HG03039 (cell line): ENCODE measurements around the gene DPYSL4.
"Not testable (repeated sequence)": the region's sequence is repeated elsewhere in the genome, so short reads cannot be mapped to it uniquely, and the experiment has no call there.

Source experiments
- ATAC-seq: cut with Tn5 transposase; IDR thresholded peaks from one replicate; pipeline ENCODE4 v1.9.1; 2021; ENCODE audit warnings: mild to moderate bottlenecking, moderate library complexity; ENCODE audit not compliant: unreplicated experiment

DPYSL4 gene

DNA sequence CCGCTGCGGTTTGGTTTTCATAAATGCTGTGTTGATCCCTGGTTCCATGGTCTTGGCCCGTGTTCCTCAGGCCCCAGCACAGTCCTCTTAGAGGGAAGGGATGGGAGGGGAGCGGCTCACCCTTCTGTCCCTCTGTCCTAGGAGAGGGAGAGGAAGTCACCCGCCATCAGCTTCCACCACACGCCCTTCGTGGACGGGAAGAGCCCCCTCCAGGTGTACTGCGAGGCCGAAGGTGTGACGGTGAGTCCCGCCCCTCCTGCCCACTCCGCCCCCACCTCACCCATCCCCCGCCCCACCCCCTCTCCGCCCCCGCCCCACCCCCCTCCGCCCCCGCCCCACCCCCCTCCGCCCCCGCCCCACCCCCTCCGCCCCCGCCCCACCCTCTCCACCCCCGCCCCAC lies 37.5 kb upstream of the DPYSL4 start:
- no peak for ATAC-seq

DNA sequence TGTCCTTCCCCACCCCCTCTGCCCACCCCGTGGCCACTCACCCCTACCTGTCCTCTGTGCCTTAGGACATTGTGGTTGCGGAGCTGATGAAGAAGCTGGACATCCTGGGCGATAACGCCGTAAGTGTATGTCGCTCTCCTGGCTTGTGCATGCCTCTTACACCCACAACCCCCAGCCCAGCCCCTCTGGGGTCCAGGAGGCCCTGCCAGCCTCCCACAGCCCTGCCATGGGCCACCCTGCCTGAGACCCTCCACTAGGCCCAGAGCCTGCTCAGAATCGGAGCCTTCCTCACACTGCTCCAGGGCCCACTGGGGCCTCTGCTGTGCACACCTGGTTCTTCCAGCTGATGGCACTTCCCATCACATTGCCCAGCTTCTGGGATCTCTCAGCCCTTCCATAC lies 36.8 kb upstream of the DPYSL4 start:
- ATAC-seq = no peak

DNA sequence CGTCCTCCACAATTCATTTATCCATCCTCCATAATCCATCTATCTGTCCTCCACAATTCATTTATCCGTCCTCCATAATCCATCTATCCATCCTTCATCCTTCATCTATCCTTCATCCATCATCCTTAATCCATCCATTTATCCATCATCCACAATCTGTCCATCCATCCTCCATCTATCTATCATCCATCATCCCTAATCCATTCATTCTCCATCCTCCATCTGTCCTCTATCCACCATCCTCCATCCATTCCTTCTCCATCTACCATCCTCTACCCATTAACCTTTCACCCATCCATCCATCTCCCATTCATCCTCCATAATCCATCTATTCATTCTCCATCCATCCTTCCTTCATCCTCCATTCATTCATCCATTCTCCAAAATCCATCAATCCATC lies 36.0 kb upstream of the DPYSL4 start:
- ATAC-seq = no peak

DNA sequence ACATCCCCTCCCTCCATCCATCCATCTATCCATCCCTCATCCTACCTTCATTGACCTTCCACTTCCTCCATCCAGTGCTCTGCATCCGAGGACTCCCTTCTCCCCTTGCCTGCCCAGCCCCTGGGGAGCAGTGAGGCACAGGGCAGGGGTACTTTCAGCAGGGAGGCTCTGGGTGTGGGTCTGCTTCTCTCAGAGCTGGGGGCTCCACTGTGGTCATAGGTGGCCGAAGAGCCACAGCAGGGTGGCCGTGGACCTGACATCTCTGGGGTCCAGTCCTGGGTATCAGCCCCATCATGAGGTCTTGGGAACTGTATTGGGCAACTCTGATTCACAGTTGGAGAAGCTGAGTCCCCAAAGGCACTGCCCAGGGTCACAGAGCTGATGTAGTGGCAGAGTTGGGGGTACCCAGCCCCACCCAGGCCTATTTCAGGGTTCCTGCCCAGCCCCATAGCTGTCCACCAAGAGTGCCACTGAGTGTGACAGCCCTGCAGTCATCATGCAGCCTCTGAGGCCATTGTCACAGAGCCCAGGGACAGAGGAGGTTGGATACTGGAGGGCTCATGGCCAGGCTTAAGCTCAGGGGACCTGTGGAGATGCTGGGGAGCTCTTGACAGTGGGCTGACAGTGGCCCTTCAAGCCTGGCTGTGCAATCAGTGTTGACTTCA lies 35.3 kb upstream of the DPYSL4 start:
- no peak for ATAC-seq

DNA sequence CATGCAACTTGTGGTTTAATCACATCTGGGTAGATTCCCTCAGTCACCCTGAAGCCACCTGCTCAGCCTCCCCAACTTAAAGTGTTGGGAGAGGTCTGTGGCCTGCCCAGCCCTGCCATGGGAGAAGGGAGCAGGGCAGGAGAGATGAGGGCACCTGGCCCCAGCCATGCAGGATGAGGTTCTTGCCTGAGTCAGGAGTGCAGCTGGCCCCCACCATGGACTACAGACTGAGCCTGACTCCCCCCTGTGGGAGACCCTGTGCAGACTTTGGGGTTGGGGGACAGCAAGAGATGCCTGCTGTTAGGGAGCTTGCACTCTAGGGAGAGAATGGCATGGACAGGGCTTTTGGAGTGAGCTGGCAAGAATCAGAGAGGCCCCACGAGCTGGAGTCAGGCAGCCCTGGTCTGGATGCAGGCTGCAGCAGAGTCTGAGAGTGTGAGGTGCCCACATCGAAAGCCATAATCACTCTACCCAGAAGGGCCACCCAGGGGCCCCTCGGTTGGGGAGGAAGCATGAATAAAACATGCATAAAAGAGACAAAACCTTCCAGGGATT lies 34.7 kb upstream of the DPYSL4 start:
- no peak for ATAC-seq

DNA sequence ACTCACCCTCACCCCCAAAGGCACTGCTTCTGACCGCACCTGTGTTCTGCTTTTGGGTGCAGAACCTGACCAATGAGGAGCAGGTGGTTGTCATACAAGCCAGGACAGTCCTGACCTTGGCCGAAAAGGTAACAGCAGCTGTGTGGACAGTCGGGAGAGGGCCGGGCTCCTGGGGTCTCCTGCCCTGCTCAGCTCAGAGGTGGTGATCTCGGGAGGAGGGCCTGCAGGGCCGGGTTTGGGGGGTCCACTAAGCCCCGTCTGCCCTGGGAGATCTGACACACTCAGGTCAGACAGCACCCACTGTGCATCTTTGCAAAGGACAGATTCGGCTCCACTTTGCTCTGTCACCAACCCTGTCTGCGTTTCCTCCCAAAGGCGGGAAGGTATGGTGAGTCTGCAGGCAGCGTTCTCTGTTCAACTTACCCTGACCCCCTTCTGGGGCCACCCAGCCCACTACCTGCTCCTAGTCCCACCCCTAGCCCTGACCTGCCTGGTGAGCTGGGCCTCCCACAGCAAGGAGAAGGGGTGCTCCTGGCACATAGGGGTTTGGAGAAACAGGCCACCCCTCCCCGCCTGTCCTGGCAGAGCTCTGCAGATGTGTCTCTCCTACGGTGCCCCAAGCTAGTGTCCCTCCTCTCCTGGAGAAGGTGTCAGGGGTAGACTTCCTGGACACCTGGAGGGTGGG lies 33.7 kb upstream of the DPYSL4 start:
- ATAC-seq = no peak

DNA sequence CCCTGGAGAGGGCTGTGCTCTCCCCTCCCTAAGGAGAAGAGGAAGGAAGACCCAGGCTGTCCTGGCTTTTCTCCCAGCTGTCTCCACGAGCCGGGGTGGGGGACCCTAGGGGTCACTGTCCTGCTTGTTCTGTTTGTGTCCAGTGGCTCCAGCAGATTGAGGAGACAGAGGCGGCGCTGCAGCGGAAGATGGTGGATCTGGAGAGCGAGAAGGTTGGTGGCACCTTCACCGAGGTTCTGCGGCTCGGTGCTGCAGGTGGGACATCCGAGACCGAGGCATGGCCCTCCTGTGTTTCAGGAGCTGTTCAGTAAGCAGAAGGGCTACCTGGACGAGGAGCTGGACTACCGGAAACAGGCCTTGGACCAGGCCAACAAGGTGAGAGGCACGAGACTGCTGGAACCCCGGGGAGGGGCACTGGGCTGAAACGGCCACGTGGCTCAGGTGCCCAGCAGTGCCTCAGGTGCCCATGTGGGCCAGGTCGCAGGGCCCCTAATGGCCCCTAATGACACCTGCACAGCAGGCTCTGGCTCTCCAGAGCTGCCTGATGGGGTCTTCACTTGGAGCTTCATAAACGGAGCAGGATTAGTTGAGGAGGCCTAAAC lies 33.0 kb upstream of the DPYSL4 start:
- no peak for ATAC-seq

DNA sequence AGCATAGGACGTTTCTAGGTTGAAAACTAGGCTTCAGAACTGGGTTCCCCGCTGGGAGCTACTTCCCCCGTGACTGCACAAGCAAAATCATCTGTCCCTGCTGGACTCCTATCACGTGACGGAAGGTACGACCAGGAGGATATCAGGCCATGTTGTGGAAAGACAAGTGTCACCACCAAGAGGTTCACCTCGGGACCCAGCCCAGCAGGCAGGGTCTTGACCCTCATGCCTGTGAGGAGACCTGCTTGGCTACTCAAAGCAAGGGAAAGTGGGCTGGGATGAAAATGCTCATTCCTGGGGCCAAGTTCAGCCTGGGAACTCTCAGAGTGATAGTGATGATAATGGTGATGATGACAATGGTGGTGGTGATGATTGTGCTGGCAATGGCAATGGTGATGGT lies 32.3 kb upstream of the DPYSL4 start:
- ATAC-seq = no peak

DNA sequence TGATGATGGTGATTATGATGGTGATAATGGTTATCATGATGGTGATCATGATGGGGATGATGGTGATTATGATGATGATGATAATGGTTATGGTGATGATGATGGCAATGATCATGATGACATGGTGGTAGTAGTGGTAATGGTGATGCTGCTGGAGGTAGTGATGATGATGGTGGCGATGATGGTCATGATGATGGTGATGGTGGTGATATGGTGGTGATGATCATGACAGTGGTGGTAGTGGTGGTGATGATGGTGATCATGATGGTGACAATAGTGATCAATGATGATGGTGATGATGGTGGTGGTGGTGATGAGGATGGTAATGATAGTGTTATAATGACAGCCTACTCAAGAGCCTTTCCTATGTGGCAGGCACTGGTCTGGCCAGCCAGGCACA lies 31.8 kb upstream of the DPYSL4 start:
- ATAC-seq = no peak

DNA sequence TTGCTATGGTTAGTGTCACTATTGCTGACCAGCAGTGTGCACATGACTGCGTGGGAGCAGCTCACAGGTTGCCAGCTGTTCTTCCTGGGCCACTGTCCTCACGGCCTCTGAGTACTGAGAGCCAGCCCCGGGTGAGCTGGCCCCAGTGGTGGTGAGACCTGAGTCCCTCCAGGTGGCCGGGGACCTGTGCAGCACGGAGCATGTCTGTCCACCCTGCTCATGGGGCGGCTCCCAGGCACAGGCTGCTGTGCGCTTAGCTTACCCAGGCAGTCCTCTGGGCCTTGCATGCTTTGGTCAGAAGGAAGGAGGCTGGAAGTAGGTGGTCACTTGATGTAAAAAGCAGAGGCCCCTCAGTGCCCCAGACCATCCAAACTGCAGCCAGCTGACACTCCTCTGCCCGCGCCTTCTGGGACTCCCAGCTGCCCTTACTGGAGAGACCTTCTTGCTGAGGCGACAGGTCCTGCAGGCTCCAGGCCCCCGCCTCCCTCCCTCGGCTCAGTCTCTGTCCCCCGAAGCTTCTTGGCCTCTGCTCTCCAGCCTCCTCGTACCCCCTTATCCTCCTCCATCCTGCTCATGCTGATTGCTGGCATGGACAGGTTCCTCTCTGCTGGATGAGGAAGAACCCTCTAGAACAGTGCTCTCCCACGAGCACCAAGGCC lies 30.9 kb upstream of the DPYSL4 start:
- ATAC-seq = no peak

DNA sequence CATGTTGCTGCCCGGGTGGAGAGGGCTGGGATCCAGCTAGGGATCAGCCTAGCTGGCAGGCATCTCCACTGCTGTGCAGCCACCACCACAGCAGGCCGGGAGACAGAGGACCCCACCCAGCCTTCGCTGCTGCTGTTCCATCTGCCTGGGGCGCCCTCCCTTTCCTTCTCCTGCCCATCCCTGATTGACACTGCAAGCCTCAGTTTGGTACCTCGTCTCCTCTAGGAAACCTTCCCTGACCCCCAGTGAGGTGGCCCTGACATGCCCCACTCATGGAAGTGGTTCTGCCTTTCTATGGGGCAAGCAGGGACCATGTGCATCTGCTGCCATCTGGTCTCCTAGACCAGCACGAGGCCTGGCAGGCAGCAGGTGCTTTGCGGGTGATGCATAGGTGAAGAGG lies 30.4 kb upstream of the DPYSL4 start:
- no peak for ATAC-seq

DNA sequence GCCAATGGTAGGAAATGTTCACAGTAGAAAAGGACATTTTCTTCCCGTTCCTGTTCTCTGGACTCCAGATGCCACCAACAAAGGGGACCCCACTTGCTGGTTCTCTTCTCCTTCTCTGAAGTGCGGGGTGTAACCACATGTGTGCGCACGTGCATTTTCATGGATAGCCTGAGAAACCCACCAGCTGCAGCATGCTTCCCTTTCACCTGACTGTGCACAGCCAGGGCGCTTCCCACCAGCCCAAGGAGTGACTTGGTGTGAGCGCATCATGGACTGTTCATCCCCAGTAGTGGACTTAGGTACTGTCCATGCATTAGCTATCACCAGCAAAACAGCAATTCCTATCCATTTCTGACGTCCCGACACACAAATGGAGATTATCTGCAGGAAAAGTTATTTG lies 29.6 kb upstream of the DPYSL4 start:
- ATAC-seq = no peak

DNA sequence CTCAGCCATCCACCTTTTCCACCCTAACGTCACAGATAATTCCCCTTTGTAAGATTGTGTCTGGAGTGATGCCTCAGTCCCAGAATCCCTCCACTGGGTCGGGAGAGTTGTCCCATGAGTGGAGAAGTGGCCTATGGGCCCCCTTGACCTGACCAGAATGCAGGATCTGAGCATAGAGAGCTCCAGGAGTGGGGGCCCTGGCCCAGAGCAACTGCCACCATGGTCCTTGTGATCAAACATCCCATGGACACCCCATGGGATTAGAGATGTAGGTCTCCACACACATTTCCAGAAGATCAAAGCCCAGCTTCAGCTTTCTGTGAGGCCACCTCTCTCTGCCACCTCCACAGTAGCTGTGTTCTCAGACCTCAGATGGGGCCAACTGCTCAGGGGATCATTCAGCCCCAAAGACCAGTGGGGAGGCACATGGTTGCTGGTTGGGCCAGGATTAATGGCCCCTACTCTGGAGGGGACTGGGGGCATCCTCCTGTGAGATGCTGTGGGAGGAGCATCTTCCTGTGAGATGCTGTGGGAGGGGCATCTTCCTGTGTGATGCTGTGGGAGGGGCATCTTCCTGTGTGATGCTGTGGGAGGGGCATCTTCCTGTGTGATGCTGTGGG lies 28.5 kb upstream of the DPYSL4 start:
- no peak for ATAC-seq

DNA sequence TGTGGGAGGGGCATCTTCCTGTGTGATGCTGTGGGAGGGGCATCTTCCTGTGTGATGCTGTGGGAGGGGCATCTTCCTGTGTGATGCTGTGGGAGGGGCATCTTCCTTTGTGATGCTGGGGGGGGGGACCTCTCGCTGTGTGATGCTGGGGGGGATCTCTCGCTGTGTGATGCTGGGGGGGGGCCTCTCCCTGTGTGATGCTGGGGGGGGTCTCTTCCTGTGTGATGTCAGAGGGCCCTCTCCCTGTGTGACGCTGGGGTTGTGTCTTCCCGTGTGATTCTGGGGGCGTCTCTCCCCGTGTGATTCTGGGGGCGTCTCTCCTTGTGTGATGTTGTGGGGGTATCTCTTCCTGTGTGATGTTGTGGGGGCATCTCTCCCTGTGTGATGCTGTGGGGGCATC lies 27.9 kb upstream of the DPYSL4 start:
- no peak for ATAC-seq

DNA sequence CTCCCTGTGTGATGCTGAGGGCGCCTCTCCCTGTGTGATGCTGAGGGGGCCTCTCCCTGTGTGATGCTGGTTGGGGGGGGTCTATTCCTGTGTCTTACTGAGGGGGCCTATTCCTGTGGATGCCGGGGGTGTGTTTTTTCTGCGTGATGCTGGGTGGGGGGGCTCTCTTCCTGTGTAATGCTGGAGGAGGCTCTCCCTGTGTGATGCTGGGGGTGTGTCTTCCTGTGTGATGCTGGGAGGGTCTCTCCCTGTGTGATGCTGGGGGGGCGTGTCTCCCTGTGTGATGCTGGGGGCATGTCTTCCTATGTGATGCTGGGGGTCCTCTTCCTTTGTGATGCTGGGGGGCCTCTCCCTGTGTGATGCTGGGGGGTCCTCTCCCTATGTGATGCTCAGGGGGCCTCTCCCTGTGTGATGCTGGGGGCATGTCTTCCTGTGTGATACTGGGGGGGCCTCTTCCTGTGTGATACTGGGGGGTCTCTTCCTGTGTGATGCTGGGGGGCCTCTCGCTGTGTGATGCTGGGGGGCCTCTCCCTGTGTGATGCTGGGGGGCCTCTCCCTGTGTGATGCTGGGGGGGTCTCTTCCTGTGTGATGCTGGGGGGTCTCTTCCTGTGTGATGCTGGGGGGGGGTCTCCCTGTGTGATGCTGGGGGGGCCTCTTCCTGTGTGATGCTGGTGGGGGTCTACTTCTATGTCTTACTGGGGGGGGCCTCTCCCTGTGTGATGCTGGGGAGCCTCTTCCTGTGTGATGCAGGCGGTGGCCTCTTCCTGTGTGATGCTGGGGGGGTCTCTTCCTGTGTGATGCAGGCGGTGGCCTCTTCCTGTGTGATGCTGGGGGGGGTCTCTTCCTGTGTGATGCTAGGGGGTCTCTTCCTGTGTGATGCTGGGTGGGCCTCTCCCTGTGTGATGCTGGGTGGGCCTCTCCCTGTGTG lies 27.2 kb upstream of the DPYSL4 start:
- not testable (repeated sequence) for ATAC-seq

DNA sequence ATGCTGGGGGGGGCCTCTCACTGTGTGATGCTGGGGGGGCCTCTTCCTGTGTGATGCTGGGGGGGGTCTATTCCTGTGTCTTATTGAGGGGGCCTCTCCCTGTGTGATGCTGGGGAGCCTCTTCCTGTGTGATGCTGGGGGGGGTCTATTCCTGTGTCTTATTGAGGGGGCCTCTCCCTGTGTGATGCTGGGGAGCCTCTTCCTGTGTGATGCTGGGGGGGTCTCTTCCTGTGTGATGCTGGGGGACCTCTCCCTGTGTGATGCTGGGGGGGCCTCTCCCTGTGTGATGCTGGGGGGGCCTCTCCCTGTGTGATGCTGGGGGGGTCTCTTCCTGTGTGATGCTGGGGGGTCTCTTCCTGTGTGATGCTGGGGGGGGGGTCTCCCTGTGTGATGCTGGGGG lies 26.5 kb upstream of the DPYSL4 start:
- ATAC-seq = not testable (repeated sequence)

DNA sequence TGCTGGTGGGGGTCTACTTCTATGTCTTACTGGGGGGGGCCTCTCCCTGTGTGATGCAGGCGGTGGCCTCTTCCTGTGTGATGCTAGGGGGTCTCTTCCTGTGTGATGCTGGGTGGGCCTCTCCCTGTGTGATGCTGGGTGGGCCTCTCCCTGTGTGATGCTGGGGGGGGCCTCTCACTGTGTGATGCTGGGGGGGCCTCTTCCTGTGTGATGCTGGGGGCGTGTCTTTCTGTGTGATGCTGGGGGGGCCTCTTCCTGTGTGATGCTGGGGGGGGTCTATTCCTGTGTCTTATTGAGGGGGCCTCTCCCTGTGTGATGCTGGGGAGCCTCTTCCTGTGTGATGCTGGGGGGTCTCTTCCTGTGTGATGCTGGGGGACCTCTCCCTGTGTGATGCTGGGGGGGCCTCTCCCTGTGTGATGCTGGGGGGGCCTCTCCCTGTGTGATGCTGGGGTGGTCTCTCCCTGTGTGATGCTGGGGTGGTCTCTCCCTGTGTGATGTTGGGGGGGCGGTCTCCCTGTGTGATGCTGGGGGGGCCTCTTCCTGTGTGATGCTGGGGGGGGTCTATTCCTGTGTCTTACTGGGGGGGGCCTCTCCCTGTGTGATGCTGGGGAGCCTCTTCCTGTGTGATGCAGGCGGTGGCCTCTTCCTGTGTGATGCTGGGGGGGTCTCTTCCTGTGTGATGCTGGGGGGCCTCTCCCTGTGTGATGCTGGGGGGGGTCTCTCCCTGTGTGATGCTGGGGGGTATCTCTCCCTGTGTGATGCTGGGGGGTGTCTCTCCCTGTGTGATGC lies 25.7 kb upstream of the DPYSL4 start:
- not testable (repeated sequence) for ATAC-seq

DNA sequence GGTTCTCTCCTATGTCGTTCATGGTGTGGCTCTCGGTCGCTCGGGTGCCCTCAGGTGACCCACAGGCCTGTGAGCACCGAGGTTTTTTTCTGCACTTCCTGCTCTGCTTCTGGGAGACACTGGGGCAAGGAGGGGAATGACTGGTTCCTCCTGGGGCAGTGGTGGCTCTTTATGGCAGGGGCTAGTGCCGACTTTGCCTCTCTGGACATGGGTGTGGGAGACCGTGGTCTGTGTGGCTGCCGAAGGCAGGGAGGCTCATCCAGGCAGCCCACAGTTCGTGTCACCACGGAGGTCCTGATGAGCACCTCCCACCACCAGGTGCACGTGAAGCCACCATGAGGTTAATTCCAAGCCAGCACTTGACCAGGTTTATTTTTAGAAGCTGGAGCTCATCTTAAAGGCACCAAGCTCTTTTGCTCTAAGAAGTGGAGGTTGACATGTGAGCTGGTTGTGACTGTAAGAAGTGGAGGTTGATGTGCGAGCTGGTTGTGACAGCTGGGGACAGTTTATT lies 24.7 kb upstream of the DPYSL4 start:
- ATAC-seq = no peak
